ENCODE data around the gene AAK1.
"Not testable (repeated sequence)": the region's sequence is repeated elsewhere in the genome, so short reads cannot be mapped to it uniquely, and the experiment has no call there.

Gene AAK1

DNA sequence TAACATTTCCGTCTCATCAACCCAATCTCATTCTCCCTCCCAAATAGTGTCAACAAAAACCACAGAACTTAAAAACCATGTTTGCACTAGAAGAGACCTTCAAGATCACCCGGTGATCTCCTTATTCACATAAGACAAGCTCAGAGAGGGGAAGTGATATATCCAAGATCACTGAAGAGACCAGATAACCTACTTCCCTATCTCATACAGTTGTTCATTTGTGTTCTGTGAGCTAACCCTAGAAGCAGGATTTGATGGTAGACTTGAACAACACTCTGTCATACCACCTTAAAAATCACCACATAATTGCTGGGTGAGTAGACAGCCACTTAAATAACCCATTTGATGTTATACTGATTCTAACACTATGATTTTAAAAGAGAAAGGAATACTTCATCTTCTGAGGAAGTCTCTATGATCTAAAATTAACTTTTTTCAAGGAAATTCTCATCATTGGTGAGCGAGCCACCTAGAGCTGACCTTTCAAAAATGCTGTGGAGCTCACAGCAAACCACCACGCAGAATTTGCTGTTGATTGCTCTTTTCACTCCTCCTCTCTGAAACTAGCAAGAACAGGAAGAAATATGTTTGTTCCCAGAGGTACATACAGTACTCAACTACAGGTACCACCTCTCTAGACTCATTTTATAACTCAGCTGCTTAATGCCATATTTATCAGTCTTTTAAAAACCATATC lies 15.1 kb downstream of the AAK1 start:
- H3K4me3 ChIP-seq (replicated peaks; ENCODE audit: low read depth, low read length), result no peak overlapping the region
- TF ChIP-seq CTCF (IDR thresholded peaks at IDR 0.05; ENCODE audit: low read length, missing control alignments), result no peak
- DNase-seq (ENCODE audit: low read depth), result no peak

DNA sequence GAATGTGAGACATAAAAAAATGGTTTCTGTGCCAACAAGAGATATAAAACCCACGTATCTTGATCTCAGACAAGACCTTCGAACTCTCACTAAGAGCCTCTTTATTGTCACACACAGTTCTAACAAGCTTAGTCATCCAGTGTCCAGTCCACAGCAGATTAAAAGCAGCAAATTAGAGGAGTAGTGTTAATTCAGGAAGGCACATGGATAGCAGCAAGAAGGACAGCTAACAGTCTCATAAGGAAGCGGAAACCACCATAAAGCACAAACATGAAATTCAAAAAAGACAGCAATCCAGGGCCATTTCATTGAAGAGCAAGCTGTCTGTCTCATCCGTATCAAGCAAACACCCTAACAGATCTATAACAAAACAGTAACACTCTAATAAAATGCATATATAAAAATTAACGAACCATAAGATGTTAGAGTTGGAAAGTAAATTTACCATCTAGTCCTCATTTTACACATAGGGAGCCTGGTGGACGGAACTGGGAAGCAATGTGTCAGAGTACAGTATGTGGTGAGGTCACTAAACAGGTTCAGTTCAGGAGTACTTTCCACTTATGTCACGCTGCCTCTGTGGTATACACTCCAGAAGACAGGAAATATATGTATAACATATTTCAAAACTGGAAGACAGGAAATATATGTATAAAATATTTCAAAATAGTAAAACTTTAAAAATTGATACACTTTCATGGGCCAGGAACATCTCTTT lies 18.3 kb downstream of the AAK1 start:
- no peak for TF ChIP-seq CTCF (IDR thresholded peaks at IDR 0.05; ENCODE audit: low read length, missing control alignments)

DNA sequence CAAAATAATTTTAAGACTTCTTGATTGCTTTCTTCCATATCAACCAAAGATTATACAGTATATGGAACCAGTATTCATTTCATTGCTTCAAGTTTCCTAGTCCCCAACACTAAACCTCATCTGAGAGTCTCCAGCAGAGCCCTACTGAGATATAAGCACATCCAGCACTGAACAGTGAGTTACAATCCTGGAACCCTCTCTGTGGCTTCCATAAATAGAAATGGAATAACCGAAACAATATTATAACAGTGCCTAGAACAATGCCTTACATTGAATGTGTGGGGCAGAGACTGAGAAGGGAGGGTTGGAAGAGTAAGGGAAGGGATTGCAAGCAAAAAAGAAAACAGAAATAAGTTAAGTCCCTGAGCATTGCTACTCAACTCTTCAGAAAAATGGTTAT lies 18.9 kb downstream of the AAK1 start:
- H3K4me3 ChIP-seq (replicated peaks; ENCODE audit: low read depth, low read length), result no peak overlapping the region
- no peak for DNase-seq (ENCODE audit: low read depth)
- no peak for TF ChIP-seq CTCF (IDR thresholded peaks at IDR 0.05; ENCODE audit: low read length, missing control alignments)

More for the DNA sequence above, 18.3 kb downstream of the AAK1 start:
- no peak overlapping the region for H3K4me3 ChIP-seq (replicated peaks; ENCODE audit: low read depth, low read length)
- DNase-seq (ENCODE audit: low read depth), result no peak

GRCh38 chr2:69624131-69624530 lies 19.4 kb downstream of the AAK1 start:
- peak; percentile 56 for DNase-seq (ENCODE audit: low read depth)
- no peak for TF ChIP-seq CTCF (IDR thresholded peaks at IDR 0.05; ENCODE audit: low read length, missing control alignments)
- no peak overlapping the region for H3K4me3 ChIP-seq (replicated peaks; ENCODE audit: low read depth, low read length)

DNA sequence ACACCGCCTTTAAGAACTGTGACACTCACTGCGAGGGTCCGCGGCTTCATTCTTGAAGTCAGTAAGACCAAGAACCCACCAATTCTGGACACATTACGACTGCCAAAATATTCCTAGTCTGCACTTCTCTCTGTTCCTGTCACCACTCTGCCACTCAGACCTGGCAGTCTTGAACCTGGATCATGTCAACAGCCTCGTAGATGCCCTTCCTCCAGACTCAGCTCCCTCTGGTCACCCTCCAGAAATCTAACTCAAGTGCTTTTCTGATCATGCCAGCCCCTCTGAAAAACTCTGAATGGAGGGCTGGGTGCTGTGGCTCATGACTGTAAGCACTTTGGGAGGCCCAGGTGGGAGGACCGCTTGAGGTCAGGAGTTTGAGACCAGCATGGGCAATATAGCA lies 20.3 kb downstream of the AAK1 start:
- H3K4me3 ChIP-seq (replicated peaks; ENCODE audit: low read depth, low read length), result no peak overlapping the region
- TF ChIP-seq CTCF (IDR thresholded peaks at IDR 0.05; ENCODE audit: low read length, missing control alignments), result no peak
- DNase-seq (ENCODE audit: low read depth), result no peak

DNA sequence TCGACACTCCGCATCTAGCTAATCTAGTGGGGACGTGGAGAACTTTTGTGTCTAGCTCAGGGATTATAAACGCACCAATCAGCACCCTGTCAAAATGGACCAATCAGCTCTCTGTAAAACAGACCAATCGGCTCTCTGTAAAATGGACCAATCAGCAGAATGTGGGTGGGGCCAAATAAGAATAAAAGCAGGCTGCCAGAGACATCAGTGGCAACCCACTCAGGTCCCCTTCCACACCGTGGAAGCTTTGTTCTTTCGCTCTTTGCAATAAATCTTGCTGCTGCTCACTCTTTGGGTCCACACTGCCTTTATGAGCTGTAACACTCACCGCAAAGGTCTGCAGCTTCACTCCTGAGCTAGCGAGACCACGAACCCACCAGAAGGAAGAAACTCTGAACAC lies 20.7 kb downstream of the AAK1 start:
- not testable (repeated sequence) for H3K4me3 ChIP-seq (replicated peaks; ENCODE audit: low read depth, low read length); DNase-seq (ENCODE audit: low read depth)

DNA sequence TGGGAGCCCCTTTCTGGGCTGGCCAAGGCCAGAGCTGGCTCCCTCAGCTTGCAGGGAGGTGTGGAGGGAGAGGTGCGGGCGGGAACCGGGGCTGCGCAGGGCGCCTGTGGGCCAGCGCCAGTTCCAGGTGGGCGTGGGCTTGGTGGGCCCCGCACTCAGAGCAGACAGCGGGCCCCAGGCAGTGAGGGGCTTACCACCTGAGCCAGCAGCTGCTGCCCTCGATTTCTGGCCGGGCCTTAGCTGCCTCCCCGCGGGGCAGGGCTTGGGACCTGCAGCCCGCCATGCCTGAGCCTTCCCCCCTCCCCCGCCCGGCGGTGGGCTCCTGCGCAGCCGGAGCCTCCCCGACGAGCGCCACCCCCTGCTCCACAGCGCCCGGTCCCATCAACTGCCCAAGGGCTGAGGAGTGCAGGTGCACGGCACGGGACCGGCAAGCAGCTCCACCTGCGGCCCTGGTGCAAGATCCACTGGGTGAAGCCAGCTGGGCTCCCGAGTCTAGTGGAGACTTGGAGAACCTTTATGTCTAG lies 21.5 kb downstream of the AAK1 start:
- not testable (repeated sequence) for DNase-seq (ENCODE audit: low read depth); H3K4me3 ChIP-seq (replicated peaks; ENCODE audit: low read depth, low read length)

DNA sequence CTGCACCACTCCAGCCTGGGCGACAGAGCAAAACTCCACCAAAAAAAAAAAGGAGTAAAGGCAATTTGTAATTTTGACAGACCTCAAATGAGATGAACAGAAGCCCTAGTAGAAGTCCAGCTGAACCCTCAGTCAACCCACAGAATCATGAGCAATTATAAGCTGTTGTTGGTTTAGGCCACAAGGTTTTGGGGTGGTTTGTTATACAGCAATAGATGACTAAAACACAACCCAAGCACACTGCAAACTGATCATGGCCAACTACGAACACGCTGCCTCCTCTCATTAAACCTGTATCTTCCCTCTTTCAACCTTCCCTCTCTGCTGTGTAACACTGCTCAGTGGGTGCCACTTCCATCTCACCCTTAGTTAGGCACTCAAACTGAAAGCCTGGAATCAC lies 22.1 kb downstream of the AAK1 start:
- DNase-seq (ENCODE audit: low read depth), result no peak
- H3K4me3 ChIP-seq (replicated peaks; ENCODE audit: low read depth, low read length), result no peak overlapping the region
- no peak for TF ChIP-seq CTCF (IDR thresholded peaks at IDR 0.05; ENCODE audit: low read length, missing control alignments)

Data from fibroblast of pulmonary artery (primary cell).